OCI-LY1 (cell line): ENCODE measurements around the gene SLK.

Source experiments
- EZH2 ChIP-seq: fragments of 200-600 bp; sonication (generic), shearing (Covaris generic); IDR thresholded peaks from 2 replicates; pipeline ENCODE4 v1.8.0; 2017; ENCODE audit warnings: borderline replicate concordance, mixed run types, mild to moderate bottlenecking, antibody characterized with exemption, low read length, moderate library complexity, mixed read lengths
- TF ChIP-seq, protein P1 (sequence below): fragments of 200-600 bp; sonication (generic), shearing (Covaris generic); IDR thresholded peaks from 2 replicates; pipeline ENCODE4 v1.5.1; 2017; ENCODE audit warnings: mild to moderate bottlenecking, antibody characterized with exemption, low read length, moderate library complexity, mixed read lengths

DNA sequence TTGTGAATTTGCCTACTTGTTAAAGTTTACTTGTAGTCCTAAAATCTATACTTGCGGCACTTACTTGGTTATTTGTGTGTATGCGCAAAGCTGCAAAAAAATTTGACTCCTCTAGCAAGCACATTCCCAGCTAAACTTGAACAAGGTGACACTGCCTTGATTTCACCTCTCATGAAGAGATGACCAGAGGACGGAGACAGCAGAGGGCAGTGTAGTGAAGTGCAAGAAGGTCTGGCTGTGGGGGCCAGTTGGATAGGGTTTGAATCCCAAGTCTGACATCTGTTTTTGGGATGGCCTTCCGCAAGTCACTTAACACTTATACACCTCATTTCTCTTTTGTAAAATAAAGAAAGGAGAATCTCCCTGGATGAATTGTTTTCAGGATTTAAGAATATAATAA, 15.7 kb downstream of the SLK start:
- TF ChIP-seq, protein P1, sequence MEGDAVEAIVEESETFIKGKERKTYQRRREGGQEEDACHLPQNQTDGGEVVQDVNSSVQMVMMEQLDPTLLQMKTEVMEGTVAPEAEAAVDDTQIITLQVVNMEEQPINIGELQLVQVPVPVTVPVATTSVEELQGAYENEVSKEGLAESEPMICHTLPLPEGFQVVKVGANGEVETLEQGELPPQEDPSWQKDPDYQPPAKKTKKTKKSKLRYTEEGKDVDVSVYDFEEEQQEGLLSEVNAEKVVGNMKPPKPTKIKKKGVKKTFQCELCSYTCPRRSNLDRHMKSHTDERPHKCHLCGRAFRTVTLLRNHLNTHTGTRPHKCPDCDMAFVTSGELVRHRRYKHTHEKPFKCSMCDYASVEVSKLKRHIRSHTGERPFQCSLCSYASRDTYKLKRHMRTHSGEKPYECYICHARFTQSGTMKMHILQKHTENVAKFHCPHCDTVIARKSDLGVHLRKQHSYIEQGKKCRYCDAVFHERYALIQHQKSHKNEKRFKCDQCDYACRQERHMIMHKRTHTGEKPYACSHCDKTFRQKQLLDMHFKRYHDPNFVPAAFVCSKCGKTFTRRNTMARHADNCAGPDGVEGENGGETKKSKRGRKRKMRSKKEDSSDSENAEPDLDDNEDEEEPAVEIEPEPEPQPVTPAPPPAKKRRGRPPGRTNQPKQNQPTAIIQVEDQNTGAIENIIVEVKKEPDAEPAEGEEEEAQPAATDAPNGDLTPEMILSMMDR: peak; percentile 66; the same call in 1 of the 2 replicates
- no peak for TF ChIP-seq EZH2
